Measurements from ENCODE around the gene CCDC87. TPM values are rescaled to one million over a fixed set of nuclear protein-coding genes. Genes with fewer than 3 reads are reported as not detected.

Gene CCDC87
- total and polyA plus RNA-seq, 2 experiments from 2014 or later, result 0.53 TPM; not detected in 1

DNA sequence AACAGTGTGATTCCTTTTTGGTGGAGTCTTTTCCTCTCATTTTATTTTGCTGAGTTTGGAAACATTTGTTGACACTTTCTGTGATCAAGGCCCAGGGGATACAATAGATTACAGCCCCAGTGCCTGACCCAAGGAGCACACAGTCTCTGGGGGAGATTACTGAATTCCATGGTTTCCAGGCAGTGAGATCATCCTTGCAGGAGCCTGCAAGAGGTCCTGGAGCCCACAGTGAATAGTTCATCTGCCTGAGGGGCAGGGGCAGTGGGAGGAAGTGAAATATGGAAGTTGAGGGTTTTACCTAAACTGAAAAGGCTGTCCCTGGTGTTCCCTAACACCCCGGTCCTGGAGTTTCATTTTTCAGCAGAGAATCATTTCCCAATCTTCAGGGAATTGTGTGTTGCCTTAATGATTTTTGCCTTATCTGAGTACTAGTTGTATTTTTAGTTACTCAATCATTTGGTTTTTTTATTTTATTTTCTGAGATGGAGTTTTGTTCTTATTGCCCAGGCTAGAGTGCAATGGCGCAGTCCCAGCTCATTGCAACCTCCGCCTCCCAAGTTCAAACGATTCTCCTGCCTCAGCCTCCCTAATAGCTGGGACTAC lies 7.9 kb upstream of the CCDC87 start:
- Histone ChIP-seq H2AFZ (no peak overlapping the region), H4K20me1 (ENCODE audit: insufficient read depth, poor library complexity, severe bottlenecking) (no peaks in the 10 kb centered on the region), H3K36me3 (replicated peaks; ENCODE audit: insufficient read depth, low read depth) (no peaks in the 10 kb centered on the region), H3K9me3 (ENCODE audit: low read depth) (no peaks in the 10 kb centered on the region), H3K4me3 (no peak overlapping the region), H3K4me1 (ENCODE audit: insufficient read depth) (peaks cover 7% of the 10 kb centered on the region), H3K4me2 (no peak overlapping the region), H3K9me2 (replicated peaks; ENCODE audit: insufficient read depth) (no peaks in the 10 kb centered on the region), H3K79me2 (peaks cover 13% of the 10 kb centered on the region), H3K27me3 (no peaks in the 10 kb centered on the region), H3K27ac (no peak overlapping the region)
- DNase-seq (ENCODE audit: low spot score), result no peak
- TF ChIP-seq, protein P1, sequence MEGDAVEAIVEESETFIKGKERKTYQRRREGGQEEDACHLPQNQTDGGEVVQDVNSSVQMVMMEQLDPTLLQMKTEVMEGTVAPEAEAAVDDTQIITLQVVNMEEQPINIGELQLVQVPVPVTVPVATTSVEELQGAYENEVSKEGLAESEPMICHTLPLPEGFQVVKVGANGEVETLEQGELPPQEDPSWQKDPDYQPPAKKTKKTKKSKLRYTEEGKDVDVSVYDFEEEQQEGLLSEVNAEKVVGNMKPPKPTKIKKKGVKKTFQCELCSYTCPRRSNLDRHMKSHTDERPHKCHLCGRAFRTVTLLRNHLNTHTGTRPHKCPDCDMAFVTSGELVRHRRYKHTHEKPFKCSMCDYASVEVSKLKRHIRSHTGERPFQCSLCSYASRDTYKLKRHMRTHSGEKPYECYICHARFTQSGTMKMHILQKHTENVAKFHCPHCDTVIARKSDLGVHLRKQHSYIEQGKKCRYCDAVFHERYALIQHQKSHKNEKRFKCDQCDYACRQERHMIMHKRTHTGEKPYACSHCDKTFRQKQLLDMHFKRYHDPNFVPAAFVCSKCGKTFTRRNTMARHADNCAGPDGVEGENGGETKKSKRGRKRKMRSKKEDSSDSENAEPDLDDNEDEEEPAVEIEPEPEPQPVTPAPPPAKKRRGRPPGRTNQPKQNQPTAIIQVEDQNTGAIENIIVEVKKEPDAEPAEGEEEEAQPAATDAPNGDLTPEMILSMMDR (IDR thresholded peaks at IDR 0.05; ENCODE audit: poor library complexity), result no peak
- TF ChIP-seq EZH2phosphoT487 (IDR thresholded peaks at IDR 0.05; ENCODE audit: low read depth, severe bottlenecking, unreplicated experiment) (no peak), EZH2 (IDR thresholded peaks at IDR 0.05; ENCODE audit: borderline replicate concordance) (no peak)
- 95% methylated on average over 4 of the region's 4 CpGs for WGBS (ENCODE audit: low lambda C conversion rate, missing lambda C conversion rate)

DNA sequence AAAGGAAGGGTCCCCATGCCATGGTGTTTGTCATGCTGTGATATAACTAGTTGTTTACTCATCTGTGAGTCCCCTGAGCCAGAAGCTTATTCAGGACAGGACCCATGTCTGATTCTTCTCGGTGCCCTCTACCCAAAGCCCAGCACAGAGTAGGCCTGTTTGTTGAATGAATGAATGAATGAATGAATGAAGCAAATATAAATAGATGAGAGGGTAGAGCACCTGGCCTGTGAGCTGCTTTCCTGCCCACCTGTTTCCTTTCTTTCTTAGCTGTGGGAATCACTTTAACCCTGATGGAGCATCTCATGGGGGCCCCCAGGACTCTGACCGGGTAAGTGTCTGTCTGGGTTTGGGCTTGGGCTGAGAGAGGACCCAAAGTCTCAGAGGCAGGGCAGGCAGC lies 7.4 kb upstream of the CCDC87 start:
- H2AFZ ChIP-seq, result no peak overlapping the region
- 80% methylated on average over 2 of the region's 2 CpGs for WGBS (ENCODE audit: low lambda C conversion rate, missing lambda C conversion rate)
- TF ChIP-seq EZH2 (IDR thresholded peaks at IDR 0.05; ENCODE audit: borderline replicate concordance) (no peak), EZH2phosphoT487 (IDR thresholded peaks at IDR 0.05; ENCODE audit: low read depth, severe bottlenecking, unreplicated experiment) (no peak)
- TF ChIP-seq, protein P1 (IDR thresholded peaks at IDR 0.05; ENCODE audit: poor library complexity), result no peak
- no peak overlapping the region for H3K4me2 ChIP-seq
- no peak overlapping the region for H3K27ac ChIP-seq
- no peaks in the 10 kb centered on the region for H3K27me3 ChIP-seq
- no peak for DNase-seq (ENCODE audit: low spot score)
- H3K4me1 ChIP-seq (ENCODE audit: insufficient read depth), result peaks cover 10% of the 10 kb centered on the region
- no peak overlapping the region for H3K4me3 ChIP-seq
- no peaks in the 10 kb centered on the region for H4K20me1 ChIP-seq (ENCODE audit: insufficient read depth, poor library complexity, severe bottlenecking)
- H3K79me2 ChIP-seq, result peaks cover 15% of the 10 kb centered on the region
- H3K9me2 ChIP-seq (replicated peaks; ENCODE audit: insufficient read depth), result no peaks in the 10 kb centered on the region
- no peaks in the 10 kb centered on the region for H3K36me3 ChIP-seq (replicated peaks; ENCODE audit: insufficient read depth, low read depth)
- H3K9me3 ChIP-seq (ENCODE audit: low read depth), result no peaks in the 10 kb centered on the region

DNA sequence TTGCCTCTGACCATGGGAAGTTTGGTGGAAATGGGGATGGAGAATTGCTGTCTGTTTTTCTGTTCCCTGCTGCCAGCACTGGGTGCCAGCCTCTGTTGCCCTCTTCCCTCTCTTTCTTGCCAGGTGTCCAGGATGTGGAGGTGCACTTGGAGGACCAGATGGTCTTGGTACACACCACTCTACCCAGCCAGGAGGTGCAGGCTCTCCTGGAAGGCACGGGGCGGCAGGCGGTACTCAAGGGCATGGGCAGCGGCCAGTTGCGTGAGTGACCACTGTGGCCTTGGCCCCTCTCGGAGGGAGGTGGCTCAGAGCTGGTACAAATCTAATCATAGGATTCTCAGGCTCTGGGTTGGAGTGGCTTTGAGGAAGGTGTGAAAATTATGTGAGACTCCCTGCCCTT lies 6.1 kb upstream of the CCDC87 start:
- Histone ChIP-seq H3K9me2 (replicated peaks; ENCODE audit: insufficient read depth) (no peaks in the 10 kb centered on the region), H3K79me2 (peaks cover 19% of the 10 kb centered on the region), H3K36me3 (replicated peaks; ENCODE audit: insufficient read depth, low read depth) (no peaks in the 10 kb centered on the region), H3K27ac (no peak overlapping the region), H3K4me3 (no peak overlapping the region), H3K9me3 (ENCODE audit: low read depth) (no peaks in the 10 kb centered on the region), H2AFZ (no peak overlapping the region), H3K4me2 (no peak overlapping the region), H3K27me3 (no peaks in the 10 kb centered on the region), H3K4me1 (ENCODE audit: insufficient read depth) (peaks cover 10% of the 10 kb centered on the region), H4K20me1 (ENCODE audit: insufficient read depth, poor library complexity, severe bottlenecking) (no peaks in the 10 kb centered on the region)
- WGBS (ENCODE audit: low lambda C conversion rate, missing lambda C conversion rate), result 97% methylated on average over 6 of the region's 6 CpGs
- TF ChIP-seq EZH2 (IDR thresholded peaks at IDR 0.05; ENCODE audit: borderline replicate concordance) (no peak), EZH2phosphoT487 (IDR thresholded peaks at IDR 0.05; ENCODE audit: low read depth, severe bottlenecking, unreplicated experiment) (no peak)
- TF ChIP-seq, protein P1 (IDR thresholded peaks at IDR 0.05; ENCODE audit: poor library complexity), result no peak
- no peak for DNase-seq (ENCODE audit: low spot score)

Data from hepatocyte (in vitro differentiated cells).